Bronchial epithelial cell (primary cell): ENCODE results near the gene RNF130. TPM values are rescaled to one million over a fixed set of nuclear protein-coding genes. Genes with fewer than 3 reads are reported as not detected.

Experiments
- DNase-seq: peaks from one replicate; pipeline ENCODE4 v3.0.0-alpha.2; 2010; ENCODE audit warnings: low read depth
- FAIRE-seq: peaks from 2 replicates; lab custom pipeline; 2011; peaks lifted over from hg19 to GRCh38; lab: Jason Lieb, UNC
- H3K27me3 ChIP-seq: 2 replicates; pipeline ENCODE4 v1.5.1; 2011; ENCODE audit warnings: low read length; ENCODE audit not compliant: control insufficient read depth, insufficient read depth
- H3K36me3 ChIP-seq: 2 replicates; pipeline ENCODE4 v1.5.1; 2011; ENCODE audit warnings: low read length; ENCODE audit not compliant: control insufficient read depth, insufficient read depth
- H3K4me3 ChIP-seq: 2 replicates; pipeline ENCODE4 v1.5.1; 2011; ENCODE audit warnings: mild to moderate bottlenecking, low read depth, low read length, control low read depth
- CTCF ChIP-seq: IDR thresholded peaks from 2 replicates; pipeline ENCODE4 v1.5.1; 2011; ENCODE audit warnings: mild to moderate bottlenecking, moderate library complexity, low read length, control low read depth, inconsistent platforms; ENCODE audit not compliant: insufficient read depth, severe bottlenecking
- total RNA-seq: library from RNA; depleted of rRNA; stranded (reverse); fragments of >200 nt; gene quantifications from 2 replicates; pipeline ENCODE4 v1.2.1, GENCODE V29; 2014

Gene RNF130
- total RNA-seq, 1 donor from 2014 or later: 16.8 TPM

GRCh38 chr5:180112181-180112861, 40.8 kb upstream of the RNF130 start:
- Histone ChIP-seq H3K36me3 (no peaks in the 10 kb centered on the region), H3K4me3 (no peak overlapping the region), H3K27me3 (no peaks in the 10 kb centered on the region)
- FAIRE-seq (no peak), DNase-seq (no peak)
- no peak for TF ChIP-seq CTCF

DNA sequence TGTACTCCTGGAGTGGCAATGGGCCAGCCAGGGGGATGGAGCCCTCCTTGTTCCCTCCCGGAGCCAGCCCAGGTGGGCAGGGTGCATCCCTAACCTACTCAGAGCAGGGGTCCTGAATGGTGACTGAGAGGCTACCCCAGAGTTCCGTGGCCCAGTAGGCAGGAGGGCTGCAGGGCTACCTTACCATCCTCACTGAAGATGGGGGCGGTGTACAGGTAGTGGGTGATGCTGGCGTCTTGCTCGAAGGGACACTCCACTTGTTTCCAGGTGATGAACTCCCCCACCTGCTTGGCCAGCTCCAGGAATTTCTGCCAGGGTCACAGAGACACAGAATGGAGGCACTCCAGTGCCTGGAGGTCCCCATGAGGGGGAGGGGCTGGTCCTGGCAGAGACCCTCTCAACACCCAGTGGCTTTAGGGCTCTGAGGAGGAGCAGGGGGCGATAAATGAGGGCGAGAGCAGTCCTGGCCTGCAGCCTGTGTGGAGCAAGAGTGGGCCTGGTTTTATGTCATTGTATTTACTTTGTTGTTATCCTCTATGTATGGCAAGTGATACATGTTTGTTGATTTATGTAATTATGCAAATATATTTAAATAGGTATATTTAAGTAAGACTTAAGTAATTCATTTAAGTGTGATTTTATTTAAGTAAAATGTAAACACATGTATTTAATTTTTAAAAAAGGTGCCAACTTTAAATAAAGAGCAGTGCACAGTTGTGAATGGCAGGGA, 39.9 kb upstream of the RNF130 start:
- H3K36me3 ChIP-seq: no peaks in the 10 kb centered on the region
- DNase-seq: no peak
- H3K27me3 ChIP-seq: no peaks in the 10 kb centered on the region
- no peak for TF ChIP-seq CTCF
- no peak for FAIRE-seq
- no peak overlapping the region for H3K4me3 ChIP-seq

GRCh38 chr5:180109920-180110319, 38.4 kb upstream of the RNF130 start:
- no peak overlapping the region for H3K4me3 ChIP-seq
- FAIRE-seq (no peak), DNase-seq (no peak)
- H3K36me3 ChIP-seq: no peaks in the 10 kb centered on the region
- TF ChIP-seq CTCF: no peak
- no peaks in the 10 kb centered on the region for H3K27me3 ChIP-seq

DNA sequence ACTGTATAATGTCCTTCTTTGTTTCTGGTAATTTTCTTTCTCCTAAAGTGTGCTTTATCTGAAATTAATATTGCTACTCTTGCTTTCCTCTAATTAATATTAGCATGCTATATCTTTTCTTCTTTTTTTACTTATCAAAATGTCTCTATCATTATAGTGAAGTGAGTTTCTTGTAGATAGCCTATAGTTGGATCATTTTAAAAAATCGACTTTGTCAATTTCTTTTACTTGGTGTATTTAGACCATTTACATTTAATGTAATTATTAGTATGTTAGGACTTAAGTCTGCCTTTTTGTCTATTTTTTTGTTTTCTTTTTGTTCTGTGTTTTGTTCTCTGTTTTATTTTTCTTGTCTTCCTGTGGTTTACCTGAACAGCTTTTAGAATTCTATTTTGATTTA, 35.4 kb upstream of the RNF130 start:
- H3K36me3 ChIP-seq: no peaks in the 10 kb centered on the region
- H3K4me3 ChIP-seq: no peak overlapping the region
- H3K27me3 ChIP-seq: no peaks in the 10 kb centered on the region
- no peak for DNase-seq
- no peak for FAIRE-seq
- TF ChIP-seq CTCF: no peak

GRCh38 chr5:180105827-180106312, 34.3 kb upstream of the RNF130 start:
- DNase-seq (no peak), FAIRE-seq (no peak)
- TF ChIP-seq CTCF: no peak
- no peaks in the 10 kb centered on the region for H3K27me3 ChIP-seq
- H3K4me3 ChIP-seq: no peak overlapping the region
- no peaks in the 10 kb centered on the region for H3K36me3 ChIP-seq
